Heart right ventricle (tissue), 16 donors: Measurements from ENCODE around the gene BRAF. TPM values are rescaled to one million over a fixed set of nuclear protein-coding genes. Genes with fewer than 3 reads are reported as not detected.

ENCODE experiments used
- ATAC-seq, 8 donors: fragments of 200-7000 bp; cut with Tn5 transposase; one replicate each; pipeline ENCODE4 v1.9.1; 2020; ENCODE audit warnings: mild to moderate bottlenecking in 8 of 8, moderate library complexity in 8 of 8, moderate number of reproducible peaks in 1 of 8
- DNase-seq, 2 donors: peaks; one replicate each; pipeline ENCODE4 v3.0.0-alpha.2; 2020
- H3K27ac ChIP-seq, 10 donors: fragments of 200-600 bp; sonication (generic) in 2 of 10; one replicate each; pipeline versions ENCODE4 v1.5.0 to v1.8.0; 2020 to 2022; ENCODE audit warnings: mild to moderate bottlenecking in 3 of 10
- H3K27me3 ChIP-seq, 7 donors: fragments of 200-600 bp; one replicate each; pipeline ENCODE4 v1.8.0; 2021 to 2022; ENCODE audit warnings: mild to moderate bottlenecking in 2 of 7
- H3K36me3 ChIP-seq, 9 donors: fragments of 200-600 bp; sonication (generic) in 1 of 9; one replicate each; pipeline versions ENCODE4 v1.5.0 to v1.8.0; 2020 to 2022; ENCODE audit warnings: mild to moderate bottlenecking in 2 of 9
- H3K4me1 ChIP-seq, 9 donors: fragments of 200-600 bp; sonication (generic) in 1 of 9; one replicate each; pipeline versions ENCODE4 v1.5.0 to v1.8.0; 2020 to 2022; ENCODE audit warnings: mild to moderate bottlenecking in 4 of 9
- H3K4me3 ChIP-seq, 10 donors: fragments of 200-600 bp; sonication (generic) in 2 of 10; one replicate each; pipeline versions ENCODE4 v1.5.0 to v1.8.0; 2020 to 2022; ENCODE audit warnings: mild to moderate bottlenecking in 7 of 10, moderate library complexity in 2 of 10
- H3K9me3 ChIP-seq, 11 donors: fragments of 200-600 bp in 10 of 11; sonication (generic) in 2 of 11; one replicate each; pipeline versions ENCODE4 v1.5.0 to v1.8.0; 2013 to 2022; ENCODE audit warnings: mild to moderate bottlenecking in 2 of 11, control low read depth in 1 of 11, moderate library complexity in 1 of 11
- WGBS, 2 donors: extraction: QIAGEN DNeasy Blood & Tissue Kit; methylation state at CpG; one replicate each; pipeline ENCODE4 v1.1.7; 2013; ENCODE audit warnings: inconsistent platforms in 1 of 2; 5-methylcytosine and 5-hydroxymethylcytosine counted together
- intact Hi-C, 10 donors: fragments of 100-400 bp; cut with DNase I; formaldehyde crosslinking; loops; one replicate each; pipeline versions ENCODE4 v1.11.1 to v1.14.2; 2022
- polyA plus RNA-seq, 2 donors: library from polyadenylated mRNA; stranded (reverse); fragments of 200-250 nt; gene quantifications; one replicate each; pipeline ENCODE4 v1.2.3, GENCODE V29; 2013
- total RNA-seq, 10 donors: library from RNA; stranded (reverse); fragmentation: NEBNext Ultra II Directional in 3 of 10; extraction: Animal tissue kit (Norgen Biotek cat#: 25700) in 3 of 10; gene quantifications; one replicate each; pipeline versions ENCODE4 v1.2.1 to v1.2.4, GENCODE V29; 2021 to 2023
- TF ChIP-seq, protein P1 (sequence below), 9 donors: fragments of 200-600 bp; sonication (generic) in 2 of 9; IDR thresholded peaks; one replicate each; pipeline versions ENCODE4 v1.5.0 to v1.8.0; 2021 to 2022; ENCODE audit warnings: antibody characterized with exemption in 9 of 9, mild to moderate bottlenecking in 5 of 9, moderate library complexity in 1 of 9
- donor health status: Arrhythmogenic right ventricular cardiomyopathy.
- donor health status: ischemic (EF 13 %, LVEDD 7.1; RV severe dilation, severe dysfunction).
- donor health status: healthy with polysubstance abuse.
- donor health status: DM: no; HTN: yes; CAD: no.
- donor health status: DM: no; HTN: no; CAD: no.
- donor health status: ischemic (EF 25% LVEDD 6.9; RV normal size, moderate dysfunction).
- donor health status: ischemic (EF 25% LVEDD 5.7; RV mildly dilated, moderate dysfunction).
- donor health status: healthy.
- donor health status: DM: yes; HTN: yes; CAD: no.
- donor health status: Ischemic cardiomyopathy.
- donor health status: ischemic (EF 35%, LVEDD 5.7; RV mildly dilated, moderate dysfunction).
- donor health status: nonischemic (EF 11% LVEDD 7.7; RV severe dilation, severe dysfunction).
- donor health status: DM: yes; HTN: yes; CAD: no.
- donor health status: PGD.
- donor health status: ischemic (EF 29% LVEDD 5.4; RV normal size, mild dysfunction).
- donor health status: nonischemic (EF 23%, LVEDD 6.1; RV moderate dilation, normal function).

The BRAF gene
- total and polyA plus RNA-seq, 12 donors = 3.8 to 36.8 (median 23.2) TPM

- Histone ChIP-seq H3K27ac (no peak overlapping the region), H3K4me3 (no peak overlapping the region), H3K4me1 (no peaks in the 10 kb centered on the region), H3K36me3 (peaks cover 0 to 80% (median 12%) of the 10 kb centered on the region in 9 donors), H3K9me3 (no peaks in the 10 kb centered on the region), H3K27me3 (no peaks in the 10 kb centered on the region)
- TF ChIP-seq, protein P1, sequence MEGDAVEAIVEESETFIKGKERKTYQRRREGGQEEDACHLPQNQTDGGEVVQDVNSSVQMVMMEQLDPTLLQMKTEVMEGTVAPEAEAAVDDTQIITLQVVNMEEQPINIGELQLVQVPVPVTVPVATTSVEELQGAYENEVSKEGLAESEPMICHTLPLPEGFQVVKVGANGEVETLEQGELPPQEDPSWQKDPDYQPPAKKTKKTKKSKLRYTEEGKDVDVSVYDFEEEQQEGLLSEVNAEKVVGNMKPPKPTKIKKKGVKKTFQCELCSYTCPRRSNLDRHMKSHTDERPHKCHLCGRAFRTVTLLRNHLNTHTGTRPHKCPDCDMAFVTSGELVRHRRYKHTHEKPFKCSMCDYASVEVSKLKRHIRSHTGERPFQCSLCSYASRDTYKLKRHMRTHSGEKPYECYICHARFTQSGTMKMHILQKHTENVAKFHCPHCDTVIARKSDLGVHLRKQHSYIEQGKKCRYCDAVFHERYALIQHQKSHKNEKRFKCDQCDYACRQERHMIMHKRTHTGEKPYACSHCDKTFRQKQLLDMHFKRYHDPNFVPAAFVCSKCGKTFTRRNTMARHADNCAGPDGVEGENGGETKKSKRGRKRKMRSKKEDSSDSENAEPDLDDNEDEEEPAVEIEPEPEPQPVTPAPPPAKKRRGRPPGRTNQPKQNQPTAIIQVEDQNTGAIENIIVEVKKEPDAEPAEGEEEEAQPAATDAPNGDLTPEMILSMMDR (IDR thresholded peaks at IDR 0.05) = no peak
- DNase-seq = no peak
- intact Hi-C loops = loop anchor here in 2 of 10 donors (10.0 kb wide), 2 partner anchors 235 to 325 kb away; partner anchors contain the start of genes BRAF (in 1 of the 2) and MRPS33 (in 1 of the 2)
- no peak for ATAC-seq
- WGBS, 2 donors = 96 to 97% methylated on average over 16 of the region's 16 CpGs
Observed at GRCh38 chr7:140689199-140690152, 235.3 kb downstream of the BRAF start.

DNA sequence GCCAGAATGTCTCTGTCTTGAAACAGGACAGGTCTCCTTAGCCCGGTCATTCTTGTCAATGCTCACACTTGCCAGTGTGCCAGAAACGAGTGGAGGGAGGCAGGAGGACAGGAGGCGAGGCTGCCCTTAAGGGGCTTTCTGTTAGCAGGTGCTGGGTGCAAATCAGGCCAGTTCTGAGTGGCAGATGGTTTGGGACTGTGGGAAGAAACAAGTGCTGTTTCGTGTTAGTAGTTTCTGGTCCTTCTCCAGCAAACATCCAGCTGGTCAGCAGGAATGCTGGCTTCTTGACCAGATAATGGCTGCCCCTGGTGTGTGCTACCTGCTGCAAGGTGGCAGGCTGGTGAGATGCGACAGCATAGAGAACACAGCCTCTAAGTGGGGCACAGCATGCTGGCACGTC lies 236.4 kb downstream of the BRAF start:
- Histone ChIP-seq H3K27ac (no peak overlapping the region), H3K27me3 (no peaks in the 10 kb centered on the region), H3K4me3 (no peak overlapping the region), H3K36me3 (peaks cover 0 to 91% (median 12%) of the 10 kb centered on the region in 9 donors), H3K9me3 (no peaks in the 10 kb centered on the region), H3K4me1 (no peaks in the 10 kb centered on the region)
- 94 to 98% methylated on average over 6 of the region's 6 CpGs for WGBS, 2 donors
- TF ChIP-seq, protein P1 (IDR thresholded peaks at IDR 0.05) = no peak
- no peak for DNase-seq
- ATAC-seq = no peak
- intact Hi-C loops = no loop called here

DNA sequence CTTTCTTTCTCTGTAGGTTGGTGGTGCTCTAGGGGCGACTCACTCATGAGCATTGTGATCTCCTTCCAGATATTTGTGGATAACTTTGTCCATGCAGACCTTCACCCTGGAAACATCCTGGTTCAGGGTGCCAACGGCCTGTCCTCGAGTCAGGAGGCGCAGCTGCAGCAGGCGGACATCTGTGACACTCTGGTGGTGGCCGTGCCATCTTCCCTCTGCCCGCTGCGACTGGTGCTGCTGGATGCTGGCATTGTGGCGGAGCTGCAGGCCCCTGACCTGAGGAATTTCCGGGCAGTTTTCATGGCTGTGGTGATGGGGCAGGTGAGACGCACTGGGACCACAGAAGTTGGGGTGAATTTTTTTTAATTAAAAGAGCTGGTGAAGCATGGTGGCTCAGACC lies 237.8 kb downstream of the BRAF start:
- Histone ChIP-seq H3K9me3 (no peaks in the 10 kb centered on the region), H3K4me3 (no peak overlapping the region), H3K27ac (no peak overlapping the region), H3K4me1 (no peaks in the 10 kb centered on the region), H3K27me3 (no peaks in the 10 kb centered on the region), H3K36me3 (peaks cover 0 to 91% (median 12%) of the 10 kb centered on the region in 9 donors)
- TF ChIP-seq, protein P1 (IDR thresholded peaks at IDR 0.05) = no peak
- DNase-seq (no peak), ATAC-seq (no peak)
- 96 to 97% methylated on average over 11 of the region's 11 CpGs for WGBS, 2 donors
- intact Hi-C loops = no loop called here

- DNase-seq (no peak), ATAC-seq (no peak)
- TF ChIP-seq, protein P1 (IDR thresholded peaks at IDR 0.05) = no peak
- H3K27ac ChIP-seq = no peak overlapping the region
- H3K36me3 ChIP-seq = peaks cover 0 to 91% (median 9%) of the 10 kb centered on the region in 9 donors
- WGBS, 2 donors = 71 to 75% methylated on average over 10 of the region's 10 CpGs
- H3K27me3 ChIP-seq = no peaks in the 10 kb centered on the region
- H3K9me3 ChIP-seq = no peaks in the 10 kb centered on the region
- intact Hi-C loops = no loop called here
- no peaks in the 10 kb centered on the region for H3K4me1 ChIP-seq
- no peak overlapping the region for H3K4me3 ChIP-seq
Observed at GRCh38 chr7:140685407-140686087, 239.2 kb downstream of the BRAF start.
